GM12864 (cell line): Measurements from ENCODE around the gene FTH1.

Experiments used
- DNase-seq: peaks from one replicate; pipeline ENCODE4 v3.0.0-alpha.2; 2011; ENCODE audit warnings: low read depth
- H3K4me3 ChIP-seq: 2 replicates; pipeline ENCODE4 v1.5.1; 2011; ENCODE audit warnings: mild to moderate bottlenecking, low read depth, low read length, control low read depth
- CTCF ChIP-seq: IDR thresholded peaks from 2 replicates; pipeline ENCODE4 v1.5.1; 2011; ENCODE audit warnings: low read depth, mild to moderate bottlenecking, moderate library complexity, low read length, control low read depth, inconsistent platforms; ENCODE audit errors: missing control alignments

Gene FTH1

DNA sequence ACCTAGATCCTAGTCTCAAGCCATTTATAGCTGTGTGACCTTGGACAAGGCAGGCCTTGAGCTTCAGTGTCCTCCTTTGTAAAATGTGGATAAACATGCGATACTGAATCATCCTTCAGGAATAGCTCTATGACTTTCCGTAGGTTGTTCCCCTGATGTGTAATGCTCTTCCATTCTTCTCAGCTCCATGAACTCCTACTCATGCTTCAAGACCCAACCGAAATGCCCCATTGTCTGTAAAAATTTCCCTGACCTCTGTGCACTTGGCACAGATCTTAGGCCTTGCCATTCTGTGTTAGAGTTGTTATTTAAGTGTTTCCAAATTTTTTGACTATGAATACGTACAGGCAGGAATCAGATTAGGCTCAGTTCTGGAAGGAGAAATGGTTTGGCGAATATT, 20.5 kb downstream of the FTH1 start:
- DNase-seq, result no peak
- no peak overlapping the region for H3K4me3 ChIP-seq
- no peak for TF ChIP-seq CTCF

- DNase-seq, result no peak
- H3K4me3 ChIP-seq, result no peak overlapping the region
- TF ChIP-seq CTCF, result no peak
Measured at GRCh38 chr11:61945191-61945590, 22.2 kb downstream of the FTH1 start.

DNA sequence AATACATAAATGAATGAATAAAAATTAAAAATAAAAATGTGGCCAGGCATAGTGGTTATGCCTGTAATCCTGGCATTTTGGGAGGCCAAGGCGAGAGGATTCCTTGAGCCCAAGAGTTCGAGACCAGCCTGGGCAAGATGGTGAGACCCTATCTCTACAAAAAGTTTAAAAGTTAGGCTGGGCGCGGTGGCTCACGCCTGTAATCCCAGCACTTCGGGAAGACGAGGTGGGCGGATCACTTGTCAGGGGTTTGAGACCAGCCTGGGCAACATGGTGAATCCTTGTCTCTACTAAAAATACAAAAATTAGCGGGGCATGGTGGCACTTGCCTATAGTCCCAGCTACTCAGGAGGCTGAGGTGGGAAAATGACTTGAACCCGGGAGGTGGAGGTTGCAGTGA, 27.0 kb downstream of the FTH1 start:
- no peak overlapping the region for H3K4me3 ChIP-seq
- no peak for TF ChIP-seq CTCF
- DNase-seq, result no peak

DNA sequence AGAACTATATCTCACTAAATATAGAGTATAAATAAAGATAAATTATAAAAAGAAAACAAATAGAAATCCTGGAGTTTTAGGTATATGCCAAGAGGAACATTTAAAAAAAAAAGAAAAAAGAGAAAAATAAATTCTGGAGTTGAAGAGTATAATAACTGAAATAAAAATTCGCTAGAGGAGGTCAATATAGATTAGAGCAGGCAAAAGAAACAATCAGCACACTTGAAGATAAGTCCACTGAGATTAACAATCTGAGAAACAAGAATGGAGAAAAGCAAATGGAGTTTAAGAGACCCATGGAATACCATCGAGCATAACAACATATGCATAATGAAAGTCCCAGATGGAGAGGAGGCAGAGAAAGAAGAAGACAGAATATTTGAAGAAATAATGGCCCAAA, 31.6 kb downstream of the FTH1 start:
- DNase-seq, result no peak
- TF ChIP-seq CTCF, result no peak
- no peak overlapping the region for H3K4me3 ChIP-seq

- no peak for TF ChIP-seq CTCF
- H3K4me3 ChIP-seq, result no peak overlapping the region
Measured at GRCh38 chr11:61930933-61931332, 36.5 kb downstream of the FTH1 start.

DNA sequence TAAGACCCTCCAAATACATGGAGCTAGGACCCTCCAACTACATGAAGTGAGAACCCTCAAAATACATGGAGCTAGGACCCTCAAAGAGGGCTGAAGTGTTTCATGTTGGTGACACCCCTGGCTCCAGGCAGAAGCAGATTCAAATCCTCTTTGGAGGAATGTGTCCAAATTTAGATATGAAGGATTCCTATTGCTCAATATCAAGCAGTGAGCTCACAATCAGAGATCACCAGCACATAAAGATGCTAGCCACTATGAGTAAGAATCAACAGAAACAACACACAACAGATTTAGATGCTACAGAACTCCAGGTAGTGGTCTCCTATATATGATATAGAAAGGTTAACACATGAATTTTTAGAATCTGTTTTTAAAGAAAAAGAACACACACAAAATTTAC, 38.8 kb downstream of the FTH1 start:
- no peak for TF ChIP-seq CTCF
- DNase-seq, result no peak
- no peak overlapping the region for H3K4me3 ChIP-seq

More at GRCh38 chr11:61930933-61931332, 36.5 kb downstream of the FTH1 start:
- no peak for DNase-seq

DNA sequence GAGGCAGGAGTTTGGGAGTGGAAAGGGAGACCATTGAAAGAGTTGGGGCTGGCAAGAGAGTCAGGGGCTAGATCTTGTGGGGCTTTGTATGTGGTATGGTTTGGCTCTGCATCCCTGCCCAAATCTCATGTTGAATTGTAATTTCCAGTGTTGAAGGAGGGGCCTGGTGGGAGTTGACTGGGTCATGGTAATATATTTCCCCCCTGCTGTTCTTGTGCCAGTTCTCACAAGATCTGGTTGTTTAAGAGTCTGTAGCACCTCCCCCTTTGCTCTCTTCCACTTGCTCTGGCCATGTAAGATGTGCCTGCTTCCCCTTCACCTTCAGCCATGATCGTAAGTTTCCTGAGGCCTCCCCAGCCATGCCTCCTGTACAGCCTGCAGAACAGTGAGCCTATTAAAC, 39.9 kb downstream of the FTH1 start:
- no peak overlapping the region for H3K4me3 ChIP-seq
- DNase-seq, result no peak
- TF ChIP-seq CTCF, result no peak
